Mucosa of stomach (tissue), 1 donor: ENCODE measurements around the gene CPNE4.
"Not testable (repeated sequence)": the region's sequence is repeated elsewhere in the genome, so short reads cannot be mapped to it uniquely, and the experiment has no call there.

ENCODE experiments used
- H3K27me3 ChIP-seq: one replicate; pipeline ENCODE4 v1.7.0; 2013; ENCODE audit warnings: mild to moderate bottlenecking, low read length; ENCODE audit not compliant: control insufficient read depth, insufficient read depth
- H3K36me3 ChIP-seq: one replicate; pipeline ENCODE4 v1.7.0; 2013; ENCODE audit warnings: low read length; ENCODE audit not compliant: control insufficient read depth, insufficient read depth
- H3K4me1 ChIP-seq: one replicate; pipeline ENCODE4 v1.7.0; 2013; ENCODE audit warnings: mild to moderate bottlenecking, low read length; ENCODE audit not compliant: control insufficient read depth, insufficient read depth
- H3K4me3 ChIP-seq: one replicate; pipeline ENCODE4 v1.7.0; 2013; ENCODE audit warnings: low read length
- H3K9ac ChIP-seq: one replicate; pipeline ENCODE4 v1.7.0; 2013; ENCODE audit warnings: mild to moderate bottlenecking, low read length, moderate library complexity
- H3K9me3 ChIP-seq: one replicate; pipeline ENCODE4 v1.7.0; 2013; ENCODE audit warnings: mild to moderate bottlenecking, low read length, moderate library complexity; ENCODE audit not compliant: control insufficient read depth
- donor health status: Pancreatic carcinoma.

Gene CPNE4

DNA sequence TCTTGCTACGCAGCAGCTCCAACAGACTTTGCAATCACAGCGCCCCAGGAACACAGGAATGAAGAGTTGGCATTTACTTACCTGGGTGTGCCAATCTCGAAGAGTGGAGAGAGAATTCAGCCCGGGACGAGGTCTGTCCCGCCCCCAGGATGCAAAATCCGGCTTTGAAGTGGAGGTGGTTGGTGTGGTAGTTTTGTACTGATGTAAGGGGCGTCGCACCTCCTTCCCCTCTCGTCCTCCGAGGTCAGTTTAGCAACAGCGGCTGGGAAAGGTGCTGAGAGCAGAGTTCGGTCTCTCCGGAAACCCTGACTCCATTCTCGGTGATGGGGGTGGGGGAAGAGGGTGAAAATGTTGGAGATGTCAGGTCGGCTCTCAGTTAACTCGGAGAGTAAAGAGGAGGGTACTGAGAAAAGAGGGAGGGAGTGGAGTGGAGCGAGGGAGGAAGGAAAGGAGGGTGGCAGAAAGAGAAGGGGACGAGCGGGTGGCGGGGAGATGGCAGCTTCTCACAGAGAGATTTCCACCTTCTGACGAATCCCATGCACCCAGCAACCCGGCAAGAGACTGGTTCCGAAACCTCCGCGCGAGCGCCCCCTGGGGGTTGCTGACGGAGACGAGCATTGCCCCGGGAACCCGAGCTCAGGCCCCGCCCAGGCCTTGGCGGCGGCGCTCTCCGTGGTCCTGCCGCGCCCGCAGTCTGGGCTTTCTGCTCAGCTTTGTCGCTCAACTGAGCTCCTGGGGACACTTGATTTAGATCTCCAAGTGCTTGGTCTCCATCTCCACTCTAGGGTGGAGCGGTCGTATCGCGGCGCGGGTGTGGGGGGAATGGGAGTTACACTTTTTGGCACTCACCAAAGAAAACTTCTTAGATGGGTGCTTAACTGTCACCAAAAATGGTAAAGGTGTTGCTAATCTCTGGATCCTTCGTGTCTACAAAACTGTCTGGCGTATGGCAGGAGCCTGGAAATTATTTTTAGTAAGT lies at the start of gene CPNE4:
CPNE4 (minus strand) TSS at position 529 of the 979 bp plus-strand sequence.
- Histone ChIP-seq H3K36me3 (no peaks in the 10 kb centered on the region), H3K4me3 (no peak within 1 kb of the TSS), H3K9me3 (no peaks in the 10 kb centered on the region), H3K4me1 (no peaks in the 10 kb centered on the region), H3K9ac (no peak within 1 kb of the TSS), H3K27me3 (peaks cover 26% of the 10 kb centered on the region)

DNA sequence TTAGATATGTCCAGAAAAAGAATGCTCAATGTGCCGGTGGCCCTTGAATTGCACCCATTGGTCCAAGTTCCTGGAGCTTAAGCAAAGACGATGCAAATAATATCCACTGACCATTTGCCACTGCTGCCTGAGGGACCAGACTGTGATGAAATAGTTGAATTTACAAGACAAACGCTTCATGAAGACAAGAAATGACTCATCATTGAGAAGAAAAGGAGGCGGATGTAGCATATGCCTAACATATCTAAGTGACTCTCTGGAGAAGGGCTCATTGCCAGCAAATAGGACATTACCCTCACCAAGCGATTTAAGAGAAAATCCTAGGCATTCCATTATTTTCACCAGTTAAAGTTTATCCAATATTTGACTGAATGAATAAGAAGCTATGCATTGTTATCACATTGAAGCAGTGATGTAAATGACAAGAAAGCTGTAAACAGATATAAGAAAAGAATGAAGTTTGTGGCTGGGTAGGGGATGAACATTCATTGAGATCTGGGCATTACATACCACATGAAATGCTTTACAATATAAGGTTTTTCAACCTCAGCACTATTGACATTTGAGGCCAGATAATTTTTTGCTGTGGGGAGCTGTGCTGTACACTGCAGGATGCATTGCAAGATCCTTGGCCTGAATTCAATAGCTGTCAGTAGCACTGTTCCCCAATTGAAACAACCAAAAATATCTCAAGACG lies 48.9 kb upstream of the CPNE4 start:
- H3K4me3 ChIP-seq: no peak overlapping the region
- no peaks in the 10 kb centered on the region for H3K4me1 ChIP-seq
- H3K9ac ChIP-seq: no peak overlapping the region
- H3K36me3 ChIP-seq: no peaks in the 10 kb centered on the region
- H3K9me3 ChIP-seq: no peaks in the 10 kb centered on the region
- H3K27me3 ChIP-seq: no peaks in the 10 kb centered on the region

DNA sequence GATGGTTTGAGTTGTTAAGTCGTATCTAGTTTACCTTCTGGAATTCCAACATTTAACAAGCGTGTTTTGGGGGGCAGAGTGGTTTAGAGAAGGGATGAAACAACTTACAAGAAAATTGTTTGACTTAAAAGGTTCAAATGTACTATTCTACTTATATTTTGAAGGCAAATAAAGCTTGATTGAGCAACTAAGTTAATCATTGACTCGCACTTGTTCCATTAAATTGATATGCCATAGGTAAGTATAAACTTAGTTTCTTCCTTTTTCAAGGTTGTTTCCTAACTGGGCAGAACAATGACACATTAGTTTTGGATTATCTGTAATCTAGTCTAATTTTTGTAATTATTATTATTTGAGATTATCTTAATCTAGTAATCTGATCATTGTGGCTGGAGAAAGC lies 48.3 kb upstream of the CPNE4 start:
- no peak overlapping the region for H3K4me3 ChIP-seq
- no peaks in the 10 kb centered on the region for H3K9me3 ChIP-seq
- no peaks in the 10 kb centered on the region for H3K4me1 ChIP-seq
- H3K36me3 ChIP-seq: no peaks in the 10 kb centered on the region
- H3K9ac ChIP-seq: no peak overlapping the region
- H3K27me3 ChIP-seq: no peaks in the 10 kb centered on the region

DNA sequence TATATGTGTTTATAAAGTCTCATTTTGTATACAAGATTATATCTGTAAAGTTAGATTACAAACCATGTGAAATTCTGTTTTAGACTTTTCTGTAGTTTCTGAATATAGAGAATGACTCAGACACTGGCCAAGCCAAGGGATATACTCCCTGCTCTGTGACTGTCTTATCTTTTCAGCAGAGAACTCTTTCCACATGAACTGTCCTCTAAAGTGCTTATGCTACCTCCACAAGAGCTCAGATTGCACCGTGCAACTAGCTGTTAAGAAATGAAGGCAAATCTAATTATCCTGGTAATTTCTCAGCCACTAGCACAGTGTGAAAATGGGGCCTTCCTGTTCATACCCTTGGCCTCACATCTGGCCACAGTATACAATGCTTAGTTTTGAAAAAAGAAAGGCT lies 44.3 kb upstream of the CPNE4 start:
- Histone ChIP-seq H3K27me3 (no peaks in the 10 kb centered on the region), H3K4me1 (no peaks in the 10 kb centered on the region), H3K9ac (no peak overlapping the region), H3K36me3 (no peaks in the 10 kb centered on the region), H3K9me3 (no peaks in the 10 kb centered on the region), H3K4me3 (no peak overlapping the region)

DNA sequence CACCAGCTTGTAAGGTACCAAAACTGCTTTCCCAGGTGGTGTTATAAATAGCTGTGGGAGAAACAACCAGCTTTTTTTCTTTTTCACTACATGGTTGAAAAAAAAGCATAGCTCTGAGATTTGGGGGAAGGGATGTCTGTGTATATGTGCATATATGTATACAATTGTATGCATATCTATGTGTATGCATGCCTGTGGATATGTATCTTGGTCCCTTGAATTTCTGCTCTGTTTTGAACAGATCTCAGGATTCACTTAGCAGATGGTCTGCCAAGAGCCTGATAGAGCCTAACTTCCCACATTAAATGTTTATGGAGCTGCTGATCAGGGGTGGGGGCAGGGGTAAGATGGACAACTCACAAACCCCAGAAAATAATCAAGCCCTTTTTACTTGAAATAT lies 39.0 kb upstream of the CPNE4 start:
- H3K4me3 ChIP-seq: no peak overlapping the region
- no peaks in the 10 kb centered on the region for H3K36me3 ChIP-seq
- H3K4me1 ChIP-seq: no peaks in the 10 kb centered on the region
- no peaks in the 10 kb centered on the region for H3K9me3 ChIP-seq
- no peaks in the 10 kb centered on the region for H3K27me3 ChIP-seq
- H3K9ac ChIP-seq: no peak overlapping the region

DNA sequence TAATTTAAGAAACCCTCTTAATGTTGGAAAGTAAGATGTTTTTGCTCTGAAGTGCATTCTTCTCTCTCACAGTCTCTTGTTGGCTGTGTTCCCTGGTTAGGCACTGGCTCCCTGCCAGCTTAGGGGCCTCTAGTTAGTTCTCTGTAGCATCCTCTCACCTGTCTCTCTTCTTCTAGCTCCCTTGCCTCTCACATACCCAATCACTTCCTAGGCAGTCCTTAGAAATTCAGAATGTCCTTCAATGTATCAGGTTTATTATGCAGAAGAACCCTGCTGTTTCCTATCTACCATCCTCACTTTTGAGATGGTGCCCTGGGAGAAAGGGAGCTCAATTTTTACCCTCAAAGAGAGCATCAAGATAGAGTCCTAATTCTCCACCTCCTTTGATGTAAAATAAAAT lies 36.2 kb upstream of the CPNE4 start:
- Histone ChIP-seq H3K9ac (no peak overlapping the region), H3K4me3 (no peak overlapping the region)

DNA sequence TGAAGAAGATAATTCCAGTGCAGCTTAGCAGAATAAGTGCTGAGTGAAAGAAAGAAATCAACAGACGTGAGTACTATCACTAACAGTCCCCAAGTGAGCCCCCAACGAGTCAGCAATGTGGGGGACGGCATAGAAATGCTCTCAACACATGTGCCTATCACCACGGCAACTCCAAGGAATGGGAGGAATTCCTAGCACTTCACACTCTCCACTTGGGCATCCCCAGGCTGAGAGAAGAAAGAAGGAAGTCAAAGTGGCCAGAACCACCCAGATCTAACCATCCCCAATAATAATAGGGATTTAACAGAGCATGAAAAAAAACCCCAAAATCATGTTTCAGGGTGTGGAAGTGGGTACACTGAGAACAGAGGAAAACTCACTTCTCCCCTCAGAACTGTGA lies 29.3 kb upstream of the CPNE4 start:
- H3K36me3 ChIP-seq: no peaks in the 10 kb centered on the region
- H3K9me3 ChIP-seq: no peaks in the 10 kb centered on the region
- H3K4me1 ChIP-seq: no peaks in the 10 kb centered on the region
- H3K4me3 ChIP-seq: no peak overlapping the region
- no peak overlapping the region for H3K9ac ChIP-seq
- no peaks in the 10 kb centered on the region for H3K27me3 ChIP-seq

More for the DNA sequence above, 36.2 kb upstream of the CPNE4 start:
- Histone ChIP-seq H3K9me3 (no peaks in the 10 kb centered on the region), H3K27me3 (no peaks in the 10 kb centered on the region), H3K36me3 (no peaks in the 10 kb centered on the region), H3K4me1 (no peaks in the 10 kb centered on the region)

DNA sequence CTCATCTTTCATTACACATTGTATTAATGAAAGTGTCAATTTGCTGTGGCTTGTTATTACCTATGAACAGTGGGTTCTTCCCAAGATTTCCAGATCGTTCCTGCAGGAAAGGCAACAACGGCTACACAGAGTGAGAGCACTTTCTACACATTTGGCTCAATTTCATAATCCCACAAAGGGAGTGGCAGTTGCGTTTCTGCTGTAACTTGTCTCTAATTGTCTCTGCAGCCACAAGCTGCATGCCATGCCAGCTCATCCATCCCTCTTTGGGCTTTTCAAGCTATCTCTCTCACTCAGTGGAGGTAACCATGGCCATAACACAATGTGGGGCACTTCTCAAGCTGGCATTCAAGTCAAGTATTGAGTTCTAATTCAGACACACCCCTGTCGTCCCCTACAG lies 27.7 kb upstream of the CPNE4 start:
- H3K4me3 ChIP-seq: no peak overlapping the region
- H3K4me1 ChIP-seq: no peaks in the 10 kb centered on the region
- no peak overlapping the region for H3K9ac ChIP-seq
- no peaks in the 10 kb centered on the region for H3K9me3 ChIP-seq
- H3K27me3 ChIP-seq: no peaks in the 10 kb centered on the region
- H3K36me3 ChIP-seq: no peaks in the 10 kb centered on the region

DNA sequence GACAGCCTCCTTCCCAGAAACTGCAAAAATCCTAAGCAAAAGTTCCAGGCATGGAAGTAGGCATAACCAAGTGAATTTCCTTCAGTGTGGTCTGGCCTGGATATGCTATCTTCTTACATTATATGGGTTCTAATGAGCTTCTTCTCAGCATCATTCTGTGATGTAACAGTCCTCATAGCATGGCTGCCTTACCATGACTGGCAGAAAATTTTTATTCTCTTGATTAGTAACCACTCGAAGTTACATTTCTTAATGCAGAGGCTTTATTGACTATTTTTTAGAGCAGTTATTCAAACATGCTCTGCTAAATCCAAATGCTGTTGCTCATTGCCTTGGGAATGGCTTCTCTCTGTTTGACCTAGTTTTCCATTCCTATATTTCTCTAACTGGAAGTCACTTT lies 21.1 kb upstream of the CPNE4 start:
- Histone ChIP-seq H3K27me3 (no peaks in the 10 kb centered on the region), H3K36me3 (no peaks in the 10 kb centered on the region), H3K4me1 (no peaks in the 10 kb centered on the region), H3K9me3 (no peaks in the 10 kb centered on the region), H3K4me3 (no peak overlapping the region), H3K9ac (no peak overlapping the region)

DNA sequence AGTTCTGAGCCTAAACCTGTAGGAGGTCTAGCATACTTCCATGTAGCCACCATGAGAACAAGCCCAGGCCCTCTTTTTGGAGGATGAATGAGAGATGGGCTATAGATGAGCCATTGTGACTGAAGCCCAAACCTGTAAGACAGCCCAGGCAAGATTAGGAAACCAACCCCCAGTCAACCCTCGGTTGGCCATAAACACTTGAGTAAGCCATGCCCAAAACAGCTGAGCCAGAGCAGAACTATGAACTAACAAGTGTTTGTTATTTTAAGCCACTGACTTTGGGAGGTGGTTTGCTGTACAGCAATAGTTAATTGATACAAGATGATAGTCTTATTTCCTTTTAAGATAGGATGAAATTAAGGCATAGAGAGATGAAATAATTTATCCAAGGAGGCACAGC lies 12.4 kb upstream of the CPNE4 start:
- Histone ChIP-seq H3K4me3 (no peak overlapping the region), H3K9ac (no peak overlapping the region), H3K4me1 (no peaks in the 10 kb centered on the region), H3K36me3 (no peaks in the 10 kb centered on the region), H3K27me3 (no peaks in the 10 kb centered on the region), H3K9me3 (no peaks in the 10 kb centered on the region)

DNA sequence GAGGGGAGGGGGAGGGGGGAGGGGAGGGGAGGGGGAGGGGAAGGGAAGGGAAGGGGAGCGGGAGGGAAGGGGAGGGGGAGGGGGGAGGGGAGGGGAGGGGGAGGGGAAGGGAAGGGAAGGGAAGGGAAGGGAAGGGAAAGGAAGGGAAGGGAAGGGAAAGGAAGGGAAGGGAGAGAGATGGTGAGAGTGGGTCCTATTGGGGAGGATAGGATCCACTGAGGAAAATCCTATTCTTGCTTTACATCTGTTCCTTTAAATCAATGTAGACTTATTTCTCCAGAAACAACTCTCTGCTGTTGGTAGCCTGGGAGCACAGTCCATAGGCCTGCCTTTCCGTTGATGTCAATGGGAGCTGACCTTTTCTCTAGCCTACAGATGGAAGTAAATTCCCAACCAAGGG lies 10.1 kb upstream of the CPNE4 start:
- not testable (repeated sequence) for H3K9ac ChIP-seq, H3K9me3 ChIP-seq

DNA sequence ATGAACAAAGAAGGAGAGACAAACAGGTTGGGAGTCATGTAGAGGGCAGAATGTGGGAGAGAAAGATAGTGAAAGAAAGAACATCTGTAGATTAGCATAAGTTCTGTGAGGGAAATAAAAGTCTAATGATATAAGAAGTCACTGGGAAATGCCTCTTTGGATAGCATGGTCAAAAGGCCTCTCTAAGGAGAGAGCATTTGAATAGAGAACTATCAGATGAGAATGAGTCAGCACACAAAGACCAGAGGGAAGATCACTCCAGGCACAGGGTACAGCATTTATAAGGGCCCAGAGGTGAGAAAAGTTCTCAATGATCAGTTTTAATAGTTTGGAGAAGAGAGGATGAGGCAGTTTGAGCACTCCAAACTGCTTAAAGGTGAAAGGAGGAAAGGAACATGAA lies 7.9 kb upstream of the CPNE4 start:
- Histone ChIP-seq H3K4me3 (no peak overlapping the region), H3K9ac (no peak overlapping the region), H3K27me3 (no peaks in the 10 kb centered on the region), H3K36me3 (no peaks in the 10 kb centered on the region), H3K9me3 (no peaks in the 10 kb centered on the region), H3K4me1 (no peaks in the 10 kb centered on the region)

More for the DNA sequence above, 10.1 kb upstream of the CPNE4 start:
- H3K4me3 ChIP-seq, H3K4me1 ChIP-seq, H3K36me3 ChIP-seq, H3K27me3 ChIP-seq: not testable (repeated sequence)
